Cortex of kidney (tissue), 1 donor: ENCODE results near the gene COX5B.
"Not testable (repeated sequence)": the region's sequence is repeated elsewhere in the genome, so short reads cannot be mapped to it uniquely, and the experiment has no call there.

ENCODE experiments used
- DNase-seq: peaks from one replicate; lab custom pipeline; 2025; lab: John Stamatoyannopoulos, UW

Gene COX5B, protein sequence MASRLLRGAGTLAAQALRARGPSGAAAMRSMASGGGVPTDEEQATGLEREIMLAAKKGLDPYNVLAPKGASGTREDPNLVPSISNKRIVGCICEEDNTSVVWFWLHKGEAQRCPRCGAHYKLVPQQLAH

DNA sequence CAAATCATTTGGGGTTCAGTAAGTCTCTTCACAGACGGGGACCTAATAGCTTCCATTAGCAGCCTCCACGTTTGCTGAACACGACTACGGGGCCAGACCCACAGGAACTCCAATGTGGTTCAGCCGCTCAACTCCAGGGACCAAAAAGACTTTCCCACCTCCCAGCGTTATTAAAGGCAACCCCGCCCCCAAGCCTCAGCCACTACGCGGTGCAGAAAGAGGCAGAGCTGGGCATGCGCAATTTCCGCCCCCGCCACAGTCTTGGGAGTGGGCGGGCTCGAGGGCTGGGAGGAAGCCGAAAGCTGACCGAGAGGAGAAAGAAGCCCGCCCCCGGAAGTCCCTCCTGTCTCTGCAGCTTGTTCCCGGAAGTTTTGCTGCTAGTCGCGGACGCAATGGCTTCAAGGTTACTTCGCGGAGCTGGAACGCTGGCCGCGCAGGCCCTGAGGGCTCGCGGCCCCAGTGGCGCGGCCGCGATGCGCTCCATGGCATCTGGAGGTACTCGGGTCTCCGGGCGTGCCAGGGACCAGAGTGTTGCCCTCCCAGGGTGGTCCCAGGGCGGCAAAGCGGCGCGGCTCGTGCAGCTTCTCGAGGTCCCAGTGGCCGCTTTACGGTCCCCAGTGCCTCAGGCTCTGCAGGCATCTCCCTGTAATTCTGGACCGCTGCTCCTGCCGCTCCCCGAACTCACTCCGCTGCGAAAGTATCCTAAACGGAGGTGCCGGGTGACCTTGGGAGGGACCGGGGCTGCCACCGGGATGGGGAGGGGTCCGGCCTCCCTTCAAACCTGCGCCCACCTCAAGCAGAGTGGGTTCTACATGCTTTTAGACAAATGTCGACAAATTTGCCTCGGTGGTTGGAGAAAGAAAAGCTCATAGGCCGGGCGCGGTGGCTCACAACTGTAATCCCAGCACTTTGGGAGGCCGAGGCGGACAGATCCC lies at the start of gene COX5B:
TSS of gene COX5B (plus strand) at position 368 of the 935 bp plus-strand sequence. CDS start at position 393, 25 bp downstream.
- peak; percentile 42 for DNase-seq

DNA sequence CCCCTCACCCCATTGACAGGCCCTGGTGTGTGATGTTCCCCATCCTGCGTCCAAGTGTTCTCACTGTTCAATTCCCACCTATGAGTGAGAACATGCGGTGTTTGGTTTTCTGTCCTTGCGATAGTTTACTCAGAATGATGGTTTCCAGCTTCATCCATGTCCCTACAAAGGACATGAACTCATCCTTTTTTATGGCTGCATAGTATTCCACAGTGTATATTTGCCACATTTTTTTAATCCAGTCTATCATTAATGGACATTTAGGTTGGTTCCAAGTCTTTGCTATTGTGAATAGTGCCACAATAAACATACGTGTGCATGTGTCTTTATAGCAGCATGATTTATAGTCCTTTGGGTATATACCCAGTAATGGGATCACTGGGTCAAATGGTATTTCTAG lies 49.7 kb upstream of the COX5B start:
- not testable (repeated sequence) for DNase-seq

DNA sequence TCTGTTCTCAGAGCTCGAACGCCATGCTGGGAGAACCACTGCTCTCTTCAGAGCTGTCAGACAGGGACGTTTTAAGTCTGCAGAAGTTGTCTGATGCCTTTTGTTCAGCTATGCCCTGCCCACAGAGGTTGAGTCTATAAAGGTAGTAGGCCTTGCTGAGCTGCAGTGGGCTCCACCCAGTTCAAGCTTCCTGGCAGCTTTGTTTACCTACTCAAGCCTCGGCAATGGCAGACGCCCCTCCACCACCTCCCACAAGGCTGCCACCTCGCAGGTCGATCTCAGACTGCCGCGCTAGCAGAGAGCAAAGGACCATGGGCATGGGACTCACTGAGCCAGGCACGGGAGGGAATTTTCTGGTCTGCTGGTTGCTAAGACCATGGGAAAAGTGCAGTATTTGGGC lies 44.3 kb upstream of the COX5B start:
- DNase-seq: not testable (repeated sequence)

DNA sequence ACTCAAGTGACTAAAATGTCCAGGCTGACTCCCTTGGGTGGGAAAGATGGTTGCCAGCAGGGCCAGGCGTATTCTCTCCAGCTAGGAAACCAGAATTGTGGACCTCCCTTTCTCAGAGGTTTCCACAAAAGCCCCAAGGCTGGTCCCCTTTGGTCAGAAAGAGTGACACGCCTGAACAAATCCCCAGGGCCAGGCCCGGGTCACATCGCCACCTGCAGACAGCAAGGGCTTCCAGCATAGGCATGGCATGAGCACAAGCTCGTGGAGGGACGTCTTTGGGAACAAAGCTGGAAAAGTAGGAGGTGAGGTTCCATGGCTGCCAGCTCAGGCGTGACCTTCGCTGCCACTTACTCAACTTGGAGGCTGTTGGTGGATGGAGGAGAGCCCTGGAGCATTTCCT lies 40.8 kb upstream of the COX5B start:
- DNase-seq: not testable (repeated sequence)

DNA sequence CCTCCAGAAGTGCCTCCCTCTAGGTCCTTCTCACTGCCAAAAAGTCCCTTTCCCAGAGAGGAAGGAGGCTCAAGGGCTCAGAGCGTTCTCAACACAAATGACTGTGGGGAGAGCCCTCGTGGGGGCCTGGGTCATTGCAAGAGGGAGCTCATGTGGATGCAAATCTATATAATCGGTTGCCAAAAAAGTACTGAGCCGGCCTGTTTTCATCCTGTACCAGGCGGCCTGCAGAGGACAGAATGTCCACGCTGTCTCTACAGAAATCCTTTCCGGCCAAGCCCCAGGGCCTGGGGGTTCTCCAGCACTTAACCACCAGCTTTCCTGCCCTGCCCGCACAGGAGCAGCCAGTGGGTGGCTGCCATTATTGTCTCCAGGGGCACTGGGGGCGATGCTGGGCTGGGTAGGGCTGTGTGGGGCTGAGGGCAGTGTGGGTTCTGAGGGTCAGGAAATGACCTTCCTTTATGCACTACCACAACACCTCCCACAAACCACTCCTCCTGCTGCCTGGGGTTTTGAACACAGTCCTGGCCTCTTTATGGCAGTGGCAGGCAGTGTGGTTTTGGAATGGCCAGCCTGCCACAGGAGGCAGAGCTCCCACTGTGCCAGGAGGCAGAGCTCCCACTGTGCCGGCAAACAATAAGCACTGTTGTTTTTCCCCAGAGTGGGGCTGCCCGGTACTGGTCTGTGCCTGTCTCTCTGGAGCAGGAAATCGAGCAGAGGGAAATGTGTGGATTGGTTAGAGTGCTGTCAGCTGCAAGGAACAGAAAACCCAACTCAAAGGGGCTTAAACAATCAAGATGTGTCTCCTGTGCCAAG lies 40.1 kb upstream of the COX5B start:
- DNase-seq: not testable (repeated sequence)

DNA sequence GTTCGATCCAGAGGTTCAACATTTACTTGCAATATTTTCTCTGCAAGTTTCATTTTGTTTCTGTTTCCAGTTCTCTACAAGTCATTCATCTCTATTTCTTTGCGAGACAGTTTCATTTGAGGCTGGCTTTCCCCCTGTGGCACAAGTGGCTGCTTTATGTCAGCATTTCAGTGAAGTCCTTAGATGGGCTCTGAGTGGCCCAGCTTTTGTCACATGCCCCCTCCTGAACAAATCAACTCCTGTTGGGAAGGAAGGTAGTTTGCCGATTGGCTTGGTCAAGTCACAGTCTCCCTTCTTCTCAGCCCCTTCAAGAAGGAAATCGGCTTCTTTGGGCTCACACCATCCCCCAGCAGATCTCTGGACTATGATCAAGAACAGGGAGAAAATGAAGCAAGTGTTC lies 37.1 kb upstream of the COX5B start:
- DNase-seq: not testable (repeated sequence)

DNA sequence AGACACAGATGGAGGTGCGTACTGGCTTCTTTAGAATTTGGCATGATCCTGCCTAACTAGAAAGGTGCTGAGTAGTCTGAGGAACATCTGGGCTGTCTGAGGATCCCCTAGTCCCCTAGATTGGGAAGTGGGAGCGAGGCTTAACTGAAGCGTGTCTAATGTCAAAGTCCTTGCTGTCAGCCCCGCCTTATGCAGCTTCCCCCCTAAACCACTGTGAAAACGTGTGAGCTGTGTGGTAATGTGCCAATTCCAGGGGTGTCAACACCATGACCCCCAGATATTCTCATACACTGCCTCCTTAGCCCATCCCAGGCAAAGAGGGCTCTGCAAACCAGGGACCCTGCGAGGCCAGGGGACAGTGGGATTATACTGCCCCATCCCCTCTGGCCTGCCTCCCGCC lies 34.0 kb upstream of the COX5B start:
- DNase-seq: not testable (repeated sequence)

DNA sequence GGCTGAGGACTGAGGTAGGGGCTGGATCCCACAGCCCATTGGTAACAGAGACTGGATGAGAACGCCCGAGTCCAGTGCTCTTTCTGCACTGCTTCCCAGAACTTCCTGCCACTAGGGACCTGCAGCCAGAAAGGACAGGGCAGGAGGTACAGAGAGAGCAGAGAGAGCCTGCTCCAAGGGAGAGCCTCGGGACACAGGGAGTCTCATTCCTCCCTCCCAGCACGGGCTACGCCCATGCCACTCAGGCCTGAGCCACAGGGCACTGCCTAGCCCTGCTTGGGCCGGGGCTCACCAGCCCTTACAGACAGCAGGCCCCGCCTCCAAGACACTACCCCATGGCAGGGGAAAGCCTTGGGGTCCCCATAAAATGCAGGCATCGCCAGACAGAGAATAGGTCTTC lies 30.1 kb upstream of the COX5B start:
- not testable (repeated sequence) for DNase-seq

DNA sequence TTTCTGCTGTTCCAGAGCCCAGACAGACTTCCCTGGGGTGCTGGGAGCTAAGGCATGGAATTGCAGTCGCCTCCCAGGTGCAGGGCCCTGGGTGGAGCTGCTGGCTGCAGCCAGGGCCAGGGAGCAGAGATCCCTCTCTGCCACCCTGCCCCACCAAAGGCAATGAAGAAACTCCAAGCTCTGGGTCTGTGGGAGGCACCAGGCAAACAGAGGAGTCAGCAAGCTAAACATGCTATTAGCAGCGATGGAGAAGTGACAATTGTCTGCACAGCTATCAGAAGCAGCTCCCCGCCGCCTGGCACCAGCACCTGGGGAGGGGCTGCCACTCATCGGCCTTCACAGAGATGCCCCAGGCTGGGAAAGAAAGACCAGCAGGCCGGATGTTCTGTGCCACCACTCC lies 28.0 kb upstream of the COX5B start:
- no peak for DNase-seq

DNA sequence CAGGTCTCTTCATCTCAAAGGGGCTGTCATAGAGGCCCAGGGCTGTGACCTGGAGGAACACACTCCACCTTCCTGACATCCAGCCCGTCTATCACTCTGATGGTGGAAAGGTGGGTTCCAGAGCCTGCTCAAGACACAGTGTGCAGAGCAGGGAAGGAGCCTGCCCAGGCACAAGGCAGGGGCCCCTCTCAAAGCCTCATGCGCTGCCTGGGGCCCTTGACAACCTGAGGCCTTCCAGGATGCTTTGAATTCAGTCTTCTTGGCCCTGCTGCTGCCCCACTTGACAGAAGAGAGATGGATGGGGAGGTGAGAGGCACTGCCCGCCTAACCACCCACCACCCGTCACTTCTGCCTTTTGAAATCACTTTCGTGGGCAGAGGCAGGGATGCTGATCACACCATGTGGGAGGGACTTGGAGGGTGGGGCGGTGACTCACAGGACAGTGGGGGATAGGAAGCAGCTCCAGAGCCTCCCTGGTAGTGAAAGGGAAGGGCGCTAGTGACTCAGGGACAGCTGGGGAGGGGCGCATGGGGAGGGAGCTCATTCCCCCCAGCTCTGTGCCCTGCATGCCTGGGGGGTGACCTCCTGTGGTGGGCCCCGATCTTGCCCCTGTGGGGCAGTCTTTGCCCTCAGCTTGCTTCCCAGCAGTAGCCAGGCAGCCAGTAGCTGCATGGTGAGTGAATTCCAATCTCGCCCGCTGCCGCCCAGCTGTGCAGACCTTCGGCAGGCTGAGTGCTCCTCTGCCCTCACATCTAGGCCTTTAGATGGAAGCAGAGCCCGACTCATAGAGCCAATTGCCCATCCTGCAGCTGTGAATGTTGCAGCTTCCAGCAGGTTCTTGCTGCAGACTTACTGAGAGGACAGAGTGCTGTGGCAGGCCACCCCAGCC lies 26.7 kb upstream of the COX5B start:
- not testable (repeated sequence) for DNase-seq

DNA sequence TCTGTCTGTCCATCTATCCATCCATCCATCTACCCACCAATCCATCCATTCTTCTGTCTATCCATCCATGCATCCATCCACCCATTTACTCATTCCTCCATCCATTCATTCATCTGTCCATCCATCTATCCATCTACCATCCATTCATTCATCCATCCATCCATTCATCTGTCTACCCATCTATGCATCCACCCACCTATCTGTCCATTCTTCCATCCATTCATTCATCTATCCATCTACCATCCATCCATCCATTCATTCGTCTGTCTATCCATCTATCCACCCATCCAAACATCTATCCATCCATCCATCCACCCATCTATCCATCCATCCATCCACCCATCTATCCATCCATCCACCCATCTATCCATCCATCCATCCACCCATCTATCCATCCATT lies 25.4 kb upstream of the COX5B start:
- DNase-seq: not testable (repeated sequence)

DNA sequence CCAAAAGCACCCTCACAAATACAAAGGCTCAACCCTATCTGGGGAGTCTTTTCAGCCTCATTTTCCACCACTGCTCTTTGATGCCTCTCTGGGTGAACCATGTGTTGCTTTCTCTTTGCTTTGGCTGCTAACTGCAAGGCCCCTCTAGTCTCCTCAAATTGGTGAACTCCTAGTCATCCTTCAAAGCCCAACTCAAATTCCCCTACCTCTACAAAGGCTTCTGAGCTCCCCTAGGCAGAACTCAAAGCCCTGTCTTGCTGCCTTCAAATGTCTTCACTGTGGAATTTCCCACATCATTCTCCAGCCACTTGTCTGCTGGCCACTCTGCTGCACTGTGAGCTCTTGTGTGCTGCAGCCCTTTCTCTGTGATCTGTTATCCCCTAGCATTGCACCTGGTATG lies 22.9 kb upstream of the COX5B start:
- not testable (repeated sequence) for DNase-seq

DNA sequence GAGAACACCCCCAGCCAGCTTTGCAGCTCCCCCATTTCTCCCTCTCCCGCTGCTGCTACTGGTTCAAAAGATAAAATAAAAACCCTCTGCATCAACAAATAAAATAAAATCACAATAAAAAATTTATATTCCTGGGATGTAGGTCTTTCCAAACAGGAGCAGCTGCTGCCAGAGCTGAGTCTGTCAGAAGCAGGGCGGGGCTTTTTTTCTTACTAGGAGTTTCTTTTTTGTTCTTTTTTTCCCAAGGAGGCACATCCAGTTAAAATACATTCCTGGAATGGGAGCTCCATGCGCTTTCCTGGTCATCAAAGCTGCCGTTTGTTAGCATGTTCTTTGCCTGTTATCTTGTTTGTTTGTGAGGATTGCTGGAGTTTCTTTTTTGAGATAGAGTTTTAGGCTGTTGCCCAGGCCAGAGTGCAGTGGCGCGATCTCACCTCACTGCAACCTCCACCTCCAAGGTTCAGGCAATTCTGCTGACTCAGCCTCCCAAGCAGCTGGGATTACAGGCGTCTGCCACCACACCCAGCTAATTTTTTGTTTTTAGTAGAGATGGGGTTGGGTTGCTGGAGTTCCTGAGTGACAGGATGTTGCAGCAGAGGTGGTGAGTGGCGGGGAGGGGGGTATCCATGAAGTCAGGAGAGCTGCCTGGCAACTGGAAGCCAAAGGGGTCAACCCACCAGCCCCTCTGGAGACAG lies 20.4 kb upstream of the COX5B start:
- DNase-seq: not testable (repeated sequence)

DNA sequence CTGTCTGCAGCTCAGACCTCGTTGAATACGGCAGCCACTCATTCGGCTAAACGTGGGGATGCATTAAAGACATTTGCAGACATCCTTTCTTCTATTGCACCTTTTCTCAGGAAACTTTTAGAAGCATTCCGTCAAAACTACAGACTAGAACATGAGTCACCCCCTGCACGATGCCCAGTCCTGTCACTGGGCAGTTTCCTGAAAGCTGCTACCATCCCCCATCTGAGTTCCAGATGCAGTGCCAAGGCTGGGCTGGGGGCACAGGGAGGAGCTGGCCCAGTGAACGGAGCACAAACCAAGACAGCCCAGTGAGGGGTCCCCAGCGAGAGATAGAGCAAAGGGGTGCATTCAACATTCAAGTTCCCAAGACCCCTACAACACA lies 19.8 kb upstream of the COX5B start:
- DNase-seq: not testable (repeated sequence)

DNA sequence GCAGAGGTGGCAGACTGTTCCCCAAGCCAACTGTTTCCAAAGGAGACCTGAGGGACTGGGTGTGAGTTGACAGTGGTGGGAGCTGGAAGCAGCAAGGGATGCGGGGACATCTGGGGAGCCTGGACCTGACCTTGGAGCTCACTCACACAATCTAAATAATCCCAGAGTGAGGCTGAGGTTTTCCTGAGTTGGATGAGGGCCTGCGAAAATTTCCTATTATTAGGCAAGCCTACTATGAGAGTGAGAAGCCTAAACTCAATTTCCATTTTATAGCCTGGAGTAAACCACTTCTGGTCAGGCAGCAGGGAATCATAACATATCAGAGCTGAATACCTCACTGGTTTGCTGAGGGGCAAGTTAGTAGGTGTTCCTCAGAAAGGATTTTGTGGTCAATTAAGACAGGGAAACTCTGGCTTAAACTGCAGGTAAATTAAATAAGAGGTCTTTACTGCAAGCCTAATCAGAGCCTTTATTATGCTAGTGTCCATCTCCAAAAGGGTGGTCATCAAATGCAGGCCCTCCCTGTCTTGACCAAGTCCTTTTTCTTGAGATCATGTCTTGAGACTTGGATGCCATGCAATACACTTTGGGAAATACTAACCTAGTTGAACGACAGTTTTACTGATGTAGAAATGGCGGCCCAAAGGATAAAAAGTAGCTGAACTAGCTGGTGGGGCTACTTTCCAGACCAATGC lies 1.7 kb upstream of the COX5B start:
- DNase-seq: no peak

DNA sequence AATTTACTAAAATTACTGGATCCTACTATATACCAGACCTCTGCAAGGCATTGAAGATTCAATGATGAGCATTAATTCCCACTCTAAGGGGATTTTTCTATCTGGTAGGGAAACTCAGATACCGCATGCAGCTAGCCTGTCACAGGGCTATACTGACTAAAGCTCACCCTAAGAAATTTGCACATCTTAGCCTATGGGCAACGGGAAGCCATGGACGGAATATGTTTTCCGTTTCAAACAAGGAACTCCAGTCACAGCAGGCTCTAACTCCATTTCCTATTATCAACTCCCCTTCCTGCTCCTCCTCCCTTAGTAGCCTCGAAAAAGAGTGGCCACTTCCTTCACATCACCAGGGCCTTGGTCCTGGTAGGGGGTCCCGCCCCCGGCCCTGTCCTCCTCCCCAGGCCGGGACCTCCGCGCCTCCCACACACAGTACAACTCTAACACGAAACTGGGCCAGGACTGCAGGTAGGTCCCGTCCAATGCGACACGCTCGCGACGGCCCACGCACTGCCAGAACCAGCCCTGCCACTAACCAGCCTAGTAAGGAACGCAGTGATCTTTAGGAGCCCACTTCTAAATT lies 659 bp upstream of the COX5B start:
- no peak for DNase-seq

DNA sequence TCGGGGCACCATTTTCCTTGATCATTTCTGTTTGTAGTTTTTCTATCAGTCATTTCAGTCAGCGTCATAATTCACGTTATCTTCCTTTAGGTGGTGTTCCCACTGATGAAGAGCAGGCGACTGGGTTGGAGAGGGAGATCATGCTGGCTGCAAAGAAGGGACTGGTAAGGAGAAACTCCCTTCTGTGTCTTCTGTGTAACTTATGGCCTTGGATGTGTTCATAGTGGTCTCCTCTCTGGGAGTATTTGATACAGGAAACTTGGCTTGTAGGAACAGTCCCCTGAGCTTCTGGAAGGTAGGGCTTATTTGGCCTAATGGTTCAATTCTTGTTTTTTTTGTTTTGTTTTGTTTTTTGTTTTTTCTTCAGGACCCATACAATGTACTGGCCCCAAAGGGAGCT lies 1.1 kb downstream of the COX5B start:
- no peak for DNase-seq

DNA sequence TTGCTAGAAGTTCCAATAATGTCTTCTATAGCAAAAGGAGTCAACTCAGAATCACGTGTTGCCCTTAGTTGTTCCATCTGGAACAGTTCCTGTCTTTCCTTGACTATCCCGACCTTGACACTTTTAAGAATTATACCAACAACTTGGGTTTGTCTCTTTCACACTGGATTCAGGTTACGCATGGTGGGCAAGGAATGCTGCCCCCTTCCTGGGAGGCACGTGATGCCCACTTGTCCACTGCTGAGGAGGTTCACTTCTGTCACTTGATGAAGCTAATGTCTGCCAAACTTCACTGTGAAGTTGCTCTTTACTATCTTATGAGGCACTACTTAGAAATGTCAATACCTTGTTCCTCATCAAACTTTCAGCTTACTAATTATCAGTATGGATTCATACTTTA lies 5.3 kb downstream of the COX5B start:
- no peak for DNase-seq

DNA sequence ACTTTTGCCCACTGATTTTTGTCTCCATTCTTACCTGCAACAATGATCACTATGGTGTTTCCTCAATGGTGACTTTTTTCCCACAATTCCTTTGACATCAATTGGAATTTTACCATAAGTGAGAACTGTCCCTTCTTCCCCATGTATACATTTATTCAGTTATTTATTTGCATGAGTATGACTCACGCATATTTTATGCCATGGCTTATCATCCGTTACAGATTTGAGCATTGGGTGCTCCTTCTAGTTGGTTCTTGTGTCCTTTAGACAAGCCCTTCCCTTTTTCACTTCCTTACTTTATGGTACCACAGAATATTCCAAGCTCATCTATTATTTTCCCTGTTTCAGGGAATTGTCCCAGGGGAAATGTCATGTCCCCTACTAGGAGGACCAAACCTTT lies 7.6 kb downstream of the COX5B start:
- DNase-seq: no peak

DNA sequence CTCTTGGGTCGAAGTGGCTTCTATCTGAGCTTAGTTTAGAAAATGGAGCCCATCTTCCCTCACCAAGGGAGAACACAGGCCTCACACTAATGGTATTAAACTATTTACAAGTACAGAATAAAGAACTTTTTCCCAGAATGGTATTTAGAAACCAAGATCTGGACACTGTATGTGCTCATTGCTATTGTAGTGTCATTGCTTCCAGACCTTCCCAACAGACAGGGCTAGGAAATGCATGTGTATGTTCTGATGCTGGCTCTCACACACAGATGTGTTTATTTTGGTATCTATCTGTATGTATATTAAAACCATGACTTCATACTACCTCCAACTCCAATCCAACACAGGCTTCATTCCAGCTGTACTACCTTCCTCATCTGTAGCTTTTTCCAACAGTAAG lies 8.0 kb downstream of the COX5B start:
- DNase-seq: no peak
